KG1 (cell line): Measurements from ENCODE around the gene TNNT2.

Source experiments
- DNase-seq: peaks from one replicate; lab custom pipeline; 2025; lab: John Stamatoyannopoulos, UW

Gene TNNT2

GRCh38 chr1:201334325-201335173 lies 42.9 kb downstream of the TNNT2 start:
- DNase-seq: no peak

GRCh38 chr1:201332616-201333335 lies 44.7 kb downstream of the TNNT2 start:
- DNase-seq: no peak

DNA sequence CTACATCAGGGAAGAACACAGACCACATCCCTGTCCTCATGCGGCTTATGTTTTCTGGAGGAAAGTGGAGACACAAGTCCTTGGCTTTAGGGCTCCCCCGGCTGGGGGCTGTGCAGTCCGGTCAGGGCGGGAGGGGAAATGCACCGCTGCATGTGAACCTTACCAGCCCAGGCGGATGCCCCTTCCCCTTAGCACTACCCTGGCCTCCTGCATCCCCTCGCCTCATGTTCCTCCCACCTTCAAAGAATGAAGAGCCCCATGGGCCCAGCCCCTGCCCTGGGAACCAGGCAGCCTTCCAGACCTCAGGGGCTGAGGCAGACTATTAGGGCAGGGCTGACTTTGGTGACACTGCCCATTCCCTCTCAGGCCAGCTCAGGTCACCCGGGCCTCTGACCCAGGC lies 45.5 kb downstream of the TNNT2 start:
- DNase-seq: no peak

DNA sequence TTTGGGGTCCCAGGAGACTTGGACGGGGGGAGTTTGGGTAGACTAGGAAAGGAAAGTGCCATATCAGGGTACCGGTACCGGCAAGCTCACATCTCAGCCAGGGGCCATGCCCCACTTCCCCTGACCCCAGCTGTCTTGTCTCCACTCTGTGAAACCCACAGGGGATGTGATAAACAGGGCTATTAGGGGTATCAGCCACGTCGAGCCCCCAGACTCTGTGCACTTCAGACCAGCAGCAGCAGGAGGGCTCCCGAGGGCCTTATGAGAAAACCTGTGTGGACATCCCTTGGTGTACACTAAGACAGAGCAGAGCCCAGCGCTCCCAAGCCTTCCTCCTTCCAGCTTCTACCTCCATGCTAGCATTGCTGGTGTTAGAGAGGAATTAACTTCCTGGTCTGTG lies 46.3 kb downstream of the TNNT2 start:
- no peak for DNase-seq

DNA sequence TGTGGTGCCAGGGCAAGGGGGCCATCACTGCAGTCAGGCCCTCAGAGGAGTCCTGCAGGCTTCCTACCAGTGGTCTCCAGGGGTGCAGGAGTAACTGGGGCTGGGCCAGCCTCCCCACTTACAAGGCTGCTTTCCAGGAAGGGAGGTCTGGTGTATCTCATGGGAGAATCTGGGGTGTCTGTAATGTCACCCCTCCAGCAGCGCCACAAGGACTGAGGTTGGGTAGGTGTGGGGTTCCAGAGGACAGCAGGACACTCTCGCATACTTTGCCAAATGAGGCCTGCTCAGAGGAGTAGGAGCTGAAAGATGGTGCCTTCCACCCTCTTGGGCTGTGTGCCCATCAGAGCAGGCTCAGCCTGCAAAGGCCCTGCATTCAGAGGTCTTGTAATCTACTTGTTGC lies 46.9 kb downstream of the TNNT2 start:
- DNase-seq: no peak

DNA sequence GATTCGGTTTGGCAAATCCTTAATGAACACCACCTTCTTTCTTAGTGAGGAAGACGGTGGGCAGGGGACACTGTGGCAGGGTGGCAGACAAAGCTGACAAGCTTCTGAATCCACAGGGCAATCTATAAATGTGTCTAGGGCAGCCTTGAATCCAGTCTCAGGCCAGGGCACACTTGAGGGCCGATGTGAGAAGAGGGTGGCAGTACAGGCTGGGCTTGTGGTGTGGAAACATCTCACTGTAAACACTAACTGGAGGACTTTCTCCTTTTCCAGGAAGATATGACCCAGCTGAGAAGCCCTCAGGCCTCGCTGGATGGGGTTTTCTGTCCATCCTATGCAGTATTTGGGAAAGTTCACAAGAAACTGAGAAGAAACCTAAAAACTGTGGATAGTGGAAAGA lies 47.7 kb downstream of the TNNT2 start:
- no peak for DNase-seq

DNA sequence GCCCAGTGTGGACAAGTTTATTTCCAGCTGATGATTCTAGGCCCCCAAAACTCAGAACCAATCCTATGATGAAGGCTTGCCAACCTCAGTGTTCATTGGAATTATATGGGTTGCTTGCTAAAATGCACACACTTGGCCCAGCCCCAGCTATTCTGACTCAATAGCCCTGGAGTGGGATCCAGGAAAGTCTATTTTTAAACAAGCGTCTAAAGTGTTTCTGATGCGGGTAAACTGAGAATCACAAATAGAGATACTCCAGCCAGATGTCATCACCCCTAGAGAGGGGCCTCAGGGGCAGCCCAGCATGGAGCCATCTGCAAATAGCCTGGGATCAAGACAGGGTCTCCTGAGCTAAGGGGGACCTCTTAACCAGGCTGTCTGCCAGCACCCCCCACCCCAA lies 48.2 kb downstream of the TNNT2 start:
- DNase-seq: no peak

- DNase-seq: no peak
These were observed 48.9 kb downstream of the TNNT2 start for GRCh38 chr1:201328576-201328975.

DNA sequence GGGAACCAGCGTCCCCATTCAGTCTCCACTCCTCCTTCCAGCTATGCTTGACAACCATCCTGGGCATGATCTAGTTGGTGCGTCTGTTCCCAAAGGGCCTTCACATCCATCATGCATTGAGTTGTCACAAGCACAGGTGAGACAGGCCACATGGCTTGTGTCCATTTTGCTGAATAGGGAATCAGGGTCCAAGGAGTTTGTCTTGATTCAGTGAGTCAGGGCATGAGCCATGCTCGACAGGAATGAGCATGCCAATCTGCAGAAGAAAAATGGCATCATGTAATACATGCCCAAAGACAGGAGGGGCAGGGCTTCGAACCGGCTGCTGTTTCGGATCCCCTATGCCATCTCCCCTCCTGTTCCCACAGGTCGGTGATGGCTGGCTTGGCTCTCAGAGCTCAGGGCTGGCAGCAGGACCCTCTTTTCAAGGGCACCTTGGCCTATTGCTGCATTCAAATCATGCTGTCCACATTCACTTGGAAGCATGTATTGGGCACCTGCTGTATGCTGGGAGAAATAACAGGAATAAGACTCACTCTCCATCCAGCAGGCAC lies 49.7 kb downstream of the TNNT2 start:
- DNase-seq: no peak

DNA sequence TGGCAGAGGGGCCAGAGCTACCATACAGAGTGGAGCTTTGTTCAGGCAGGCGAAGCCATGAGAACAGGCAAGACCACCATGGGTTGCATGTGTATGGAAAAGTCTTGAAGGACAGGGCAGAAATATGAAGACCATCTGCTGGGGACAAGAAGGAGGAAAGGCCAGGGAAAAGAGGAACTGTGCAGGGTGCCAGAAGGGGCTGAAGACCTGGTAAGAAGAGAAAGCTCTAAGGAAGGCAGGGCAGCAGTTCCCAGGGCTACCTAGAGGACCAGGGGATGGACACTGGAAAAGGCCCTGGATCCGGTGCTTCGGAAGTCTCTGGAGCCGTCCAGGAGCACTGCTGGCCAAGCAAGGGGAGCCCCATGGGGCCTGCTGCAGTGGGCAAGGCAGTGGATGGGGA lies 50.8 kb downstream of the TNNT2 start:
- no peak for DNase-seq

DNA sequence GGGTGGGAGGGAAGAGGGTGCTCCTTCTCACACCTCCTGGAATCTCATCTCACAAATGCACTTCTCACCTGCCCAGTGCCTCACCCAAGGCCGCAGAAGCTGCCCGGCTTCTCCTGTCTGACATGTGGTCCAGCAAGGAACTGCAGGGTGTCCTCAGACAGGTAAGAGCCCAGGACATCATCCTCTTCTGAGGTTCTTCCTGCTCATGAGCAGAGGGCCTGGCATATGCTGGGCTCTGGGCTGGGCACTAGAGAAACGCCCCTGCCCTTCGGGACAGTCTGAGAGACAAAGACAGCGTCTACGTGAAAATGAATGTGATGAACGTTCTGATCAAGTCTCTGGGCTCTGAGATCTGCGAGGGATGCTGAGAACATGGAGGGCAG lies 51.8 kb downstream of the TNNT2 start:
- no peak for DNase-seq

- no peak for DNase-seq
These were observed 52.4 kb downstream of the TNNT2 start for GRCh38 chr1:201324821-201325677.

DNA sequence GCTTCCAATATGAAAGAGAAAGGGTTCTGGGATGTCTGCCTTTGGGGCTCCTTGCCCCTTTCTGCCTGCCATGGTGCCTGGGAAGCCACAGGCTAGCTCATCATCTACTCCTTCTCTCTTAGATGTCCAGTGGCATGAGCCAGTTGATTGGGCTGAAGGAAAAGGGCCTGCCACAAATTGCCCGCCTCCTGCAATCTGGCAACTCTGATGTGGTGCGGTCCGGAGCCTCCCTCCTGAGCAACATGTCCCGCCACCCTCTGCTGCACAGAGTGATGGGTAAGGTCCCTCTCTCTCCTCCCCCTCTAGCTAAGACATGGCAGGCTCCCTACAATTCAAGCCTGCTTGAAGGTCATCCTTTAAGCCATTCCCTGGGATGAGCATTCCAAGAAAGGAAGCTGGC lies 53.2 kb downstream of the TNNT2 start:
- no peak for DNase-seq

- DNase-seq: no peak
These were observed 54.6 kb downstream of the TNNT2 start for GRCh38 chr1:201322653-201323510.

GRCh38 chr1:201321826-201322390 lies 55.6 kb downstream of the TNNT2 start:
- no peak for DNase-seq

GRCh38 chr1:201320168-201320788 lies 57.2 kb downstream of the TNNT2 start:
- no peak for DNase-seq

- no peak for DNase-seq
These were observed 57.8 kb downstream of the TNNT2 start for GRCh38 chr1:201319631-201320030.

GRCh38 chr1:201318504-201319340 lies 58.8 kb downstream of the TNNT2 start:
- DNase-seq: no peak

DNA sequence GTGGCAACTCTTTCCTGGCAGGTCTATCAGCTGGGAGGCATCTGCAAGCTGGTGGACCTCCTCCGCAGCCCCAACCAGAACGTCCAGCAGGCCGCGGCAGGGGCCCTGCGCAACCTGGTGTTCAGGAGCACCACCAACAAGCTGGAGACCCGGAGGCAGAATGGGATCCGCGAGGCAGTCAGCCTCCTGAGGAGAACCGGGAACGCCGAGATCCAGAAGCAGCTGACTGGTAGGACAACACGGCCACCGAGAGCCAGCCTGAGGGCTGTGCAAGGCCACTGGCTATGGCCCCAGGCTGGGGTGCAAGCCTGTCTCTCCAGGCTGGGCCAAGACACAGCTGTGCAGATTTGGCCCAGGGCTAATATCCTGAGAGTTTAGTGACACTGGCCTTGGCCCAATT lies 59.9 kb downstream of the TNNT2 start:
- no peak for DNase-seq

DNA sequence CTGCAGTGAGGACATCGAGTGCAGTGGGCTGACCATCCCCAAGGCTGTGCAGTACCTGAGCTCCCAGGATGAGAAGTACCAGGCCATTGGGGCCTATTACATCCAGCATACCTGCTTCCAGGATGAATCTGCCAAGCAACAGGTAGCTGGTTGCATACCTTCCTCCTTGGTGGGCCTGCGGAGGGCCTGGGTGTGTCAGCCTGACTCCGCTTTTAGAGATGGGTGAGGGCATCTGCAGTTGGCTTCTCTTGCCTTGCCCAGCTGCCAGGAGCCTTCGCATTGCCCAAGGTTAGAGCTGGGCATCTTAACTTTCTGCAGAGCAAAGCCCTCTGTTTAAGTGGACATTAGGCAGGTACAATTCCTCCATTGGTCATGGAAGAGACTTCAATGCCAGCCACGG lies 60.9 kb downstream of the TNNT2 start:
- no peak for DNase-seq
